GM19025 (cell line): ENCODE measurements around the gene CNOT6.

ENCODE experiments used
- ATAC-seq: cut with Tn5 transposase; IDR thresholded peaks from one replicate; pipeline ENCODE4 v1.9.1; 2021; ENCODE audit warnings: mild to moderate bottlenecking, low read depth, moderate library complexity; ENCODE audit not compliant: unreplicated experiment

The CNOT6 gene

GRCh38 chr5:180558232-180558631 is 64.1 kb downstream of the CNOT6 start:
- ATAC-seq, result no peak

- ATAC-seq, result no peak
These were observed 69.8 kb downstream of the CNOT6 start for GRCh38 chr5:180563994-180564393.

- ATAC-seq, result no peak
These were observed 74.7 kb downstream of the CNOT6 start for GRCh38 chr5:180568914-180569313.

GRCh38 chr5:180575571-180575970 is 81.4 kb downstream of the CNOT6 start:
- no peak for ATAC-seq

DNA sequence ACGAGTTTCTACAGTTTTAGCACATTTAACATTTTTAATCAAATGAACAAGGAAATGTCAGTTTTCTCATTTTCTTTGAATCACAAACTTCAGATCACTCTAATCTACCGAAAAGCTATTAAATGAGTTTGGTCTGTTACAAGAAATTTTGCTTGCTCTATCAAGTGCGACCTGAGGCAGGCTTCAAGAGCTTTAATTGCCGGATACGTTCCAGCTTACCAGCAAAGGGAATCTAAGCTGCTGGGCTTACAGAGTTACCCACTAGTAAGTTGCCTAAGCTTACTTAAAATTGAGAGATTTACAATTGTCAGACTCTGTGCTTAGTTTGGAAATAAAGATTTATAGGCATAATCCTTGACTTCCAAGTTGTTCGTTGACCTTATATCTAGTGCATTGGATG is 86.5 kb downstream of the CNOT6 start:
- ATAC-seq, result no peak

- ATAC-seq, result no peak
These were observed 89.6 kb downstream of the CNOT6 start for GRCh38 chr5:180583738-180584137.

GRCh38 chr5:180586204-180586603 is 92.0 kb downstream of the CNOT6 start:
- no peak for ATAC-seq

DNA sequence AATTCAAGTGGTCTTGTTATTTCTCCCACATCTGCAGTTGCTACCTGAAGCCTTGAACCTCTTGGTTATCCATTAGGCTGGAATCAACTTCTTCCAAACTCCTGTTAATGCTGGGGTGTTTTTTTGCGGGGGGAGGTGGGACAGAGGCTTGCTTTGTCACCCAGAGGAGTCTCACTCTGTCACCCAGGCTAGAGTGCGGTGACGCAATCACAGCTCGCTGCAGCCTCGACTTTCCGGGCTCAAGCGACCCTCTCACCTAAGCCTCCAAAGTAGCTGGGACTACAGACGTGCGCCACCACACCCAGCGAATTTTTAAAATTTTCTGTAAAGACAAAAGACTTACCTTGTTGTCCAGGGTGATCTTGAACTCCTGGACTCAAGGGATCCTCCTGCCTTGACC is 92.7 kb downstream of the CNOT6 start:
- ATAC-seq, result no peak

DNA sequence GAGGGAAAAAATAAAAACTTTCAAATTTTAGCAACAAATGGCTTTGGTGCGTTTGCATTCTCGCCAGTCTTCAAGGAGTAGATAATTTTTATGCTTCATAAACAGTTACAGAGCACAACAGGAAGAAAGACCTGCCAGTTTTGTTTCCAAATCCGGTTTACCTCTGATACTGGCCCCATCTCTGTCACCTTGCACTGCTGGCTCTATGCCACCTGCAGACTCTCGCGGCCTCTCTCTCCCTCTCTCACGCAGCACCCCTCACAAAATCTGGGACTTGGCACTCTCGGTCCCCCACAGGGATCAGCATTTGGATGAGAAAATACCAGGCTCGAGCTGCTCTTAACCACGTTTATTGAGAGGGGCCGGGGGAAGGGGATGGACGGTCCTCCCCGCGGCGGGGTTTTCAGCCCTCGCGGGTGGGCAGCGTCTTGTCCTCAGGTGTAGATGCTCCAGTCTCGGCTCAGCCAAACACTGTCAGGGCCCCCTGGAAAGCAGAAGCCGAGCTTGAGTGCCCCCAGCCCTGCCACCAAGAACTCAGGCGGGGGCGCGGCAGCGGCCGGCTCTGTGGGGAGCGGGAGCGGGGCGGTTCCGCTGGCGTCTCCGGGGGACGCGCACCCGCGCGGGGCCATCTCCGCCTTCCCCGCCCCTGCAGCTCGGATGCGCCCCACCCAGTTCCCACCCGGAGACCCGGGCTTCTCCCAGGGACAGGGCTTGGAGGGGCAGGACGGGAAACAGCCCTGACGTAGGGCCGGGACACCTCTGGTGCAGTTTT is 95.8 kb downstream of the CNOT6 start:
- ATAC-seq, result no peak

DNA sequence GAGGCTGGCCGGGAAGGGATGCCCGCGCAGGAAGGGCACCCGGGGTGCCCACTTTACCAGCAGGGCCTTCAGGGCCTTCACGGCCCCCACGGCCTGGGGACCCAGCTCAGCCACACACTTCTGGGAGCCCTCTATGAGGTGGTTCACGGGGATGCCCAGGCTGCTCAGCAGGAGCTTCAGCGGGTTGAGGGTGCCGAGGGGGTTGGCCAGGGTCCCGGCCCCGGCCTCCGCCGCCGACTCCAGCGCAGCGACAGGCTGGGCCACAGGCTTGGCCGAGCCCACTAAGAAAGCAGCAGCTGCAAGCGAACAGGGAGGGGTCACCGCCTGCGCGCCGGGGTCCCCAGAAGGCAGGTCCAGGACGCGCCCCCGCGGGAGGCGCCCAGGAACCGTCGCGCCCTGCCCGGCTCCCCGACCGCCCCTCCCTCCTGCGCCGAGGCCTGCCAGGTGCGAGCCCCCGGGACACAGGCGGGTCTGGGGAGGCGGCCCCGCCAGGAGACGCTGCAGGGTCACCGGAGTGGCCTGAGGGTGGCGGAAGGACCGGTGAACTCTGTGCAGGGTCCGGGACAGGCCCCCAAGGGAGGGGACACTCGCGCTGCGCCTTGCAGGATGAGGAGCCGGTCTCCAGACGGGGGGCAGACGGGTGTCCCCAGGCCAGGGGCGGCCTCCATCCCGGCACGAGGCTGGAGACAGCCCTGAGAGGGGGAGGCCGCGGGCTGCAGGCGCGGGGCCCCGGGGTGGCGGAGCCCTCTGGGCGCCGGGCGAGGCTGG is 96.5 kb downstream of the CNOT6 start:
- ATAC-seq, result no peak

GRCh38 chr5:180591311-180591887 is 97.2 kb downstream of the CNOT6 start, which contains the start of gene SCGB3A1:
Gene SCGB3A1 (minus strand): TSS chr5:180591499. CDS start chr5:180591462, 37 bp downstream.
- ATAC-seq, result no peak

DNA sequence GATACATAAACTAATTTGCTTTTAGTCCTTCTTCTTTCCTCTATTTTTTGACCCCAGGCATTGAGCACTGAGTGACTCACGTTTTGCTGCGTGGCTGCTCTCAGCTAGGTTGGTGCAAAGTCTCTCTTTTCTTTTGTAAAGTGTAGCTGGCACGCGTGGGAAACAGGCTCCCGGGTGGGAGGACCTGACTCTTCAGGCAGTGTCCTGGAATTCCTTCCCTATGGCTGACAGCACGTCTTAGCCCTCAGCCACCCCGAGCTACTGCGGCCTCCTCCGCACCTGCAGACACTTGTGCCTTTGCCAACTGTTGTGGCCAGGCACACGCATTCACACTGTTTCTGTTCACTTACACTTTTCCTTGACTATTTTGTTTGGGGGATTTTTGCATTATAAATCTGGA is 98.0 kb downstream of the CNOT6 start:
- no peak for ATAC-seq

DNA sequence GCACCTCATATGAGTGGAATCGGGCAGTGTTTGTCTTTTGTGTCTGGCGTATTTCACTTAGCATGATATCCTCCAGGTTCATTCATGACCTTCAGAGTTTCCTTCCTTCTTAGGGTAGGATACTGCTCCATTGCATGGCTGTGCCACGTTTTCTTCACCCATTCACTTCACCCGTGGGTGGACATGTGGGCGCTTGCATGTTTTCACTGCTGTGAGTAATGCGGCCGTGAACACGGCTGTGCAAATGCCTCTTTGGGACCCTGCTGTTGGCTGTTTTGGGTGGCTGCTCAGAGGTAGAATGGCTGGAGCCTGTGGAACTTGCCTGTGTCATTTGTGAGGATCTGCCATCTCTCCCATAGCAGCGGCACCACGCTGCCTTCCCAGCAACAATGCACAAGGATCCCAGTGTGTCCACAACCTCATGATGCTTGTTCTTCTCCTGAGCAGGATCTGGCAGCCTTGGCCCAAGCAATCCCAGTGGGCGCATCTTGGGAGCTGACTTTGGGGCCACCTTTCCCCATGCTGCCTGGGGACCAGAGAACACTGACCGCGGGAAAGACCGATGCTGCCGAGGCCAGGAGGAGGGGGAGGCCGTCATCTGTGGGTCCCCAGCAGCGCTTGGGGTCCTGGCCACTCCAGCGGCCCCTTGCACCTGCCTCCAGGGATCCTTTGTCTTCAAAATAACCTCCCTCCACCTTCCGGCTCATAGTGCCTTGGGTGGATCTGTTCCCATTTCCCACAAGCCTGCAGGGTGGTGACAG is 99.4 kb downstream of the CNOT6 start:
- ATAC-seq, result no peak

DNA sequence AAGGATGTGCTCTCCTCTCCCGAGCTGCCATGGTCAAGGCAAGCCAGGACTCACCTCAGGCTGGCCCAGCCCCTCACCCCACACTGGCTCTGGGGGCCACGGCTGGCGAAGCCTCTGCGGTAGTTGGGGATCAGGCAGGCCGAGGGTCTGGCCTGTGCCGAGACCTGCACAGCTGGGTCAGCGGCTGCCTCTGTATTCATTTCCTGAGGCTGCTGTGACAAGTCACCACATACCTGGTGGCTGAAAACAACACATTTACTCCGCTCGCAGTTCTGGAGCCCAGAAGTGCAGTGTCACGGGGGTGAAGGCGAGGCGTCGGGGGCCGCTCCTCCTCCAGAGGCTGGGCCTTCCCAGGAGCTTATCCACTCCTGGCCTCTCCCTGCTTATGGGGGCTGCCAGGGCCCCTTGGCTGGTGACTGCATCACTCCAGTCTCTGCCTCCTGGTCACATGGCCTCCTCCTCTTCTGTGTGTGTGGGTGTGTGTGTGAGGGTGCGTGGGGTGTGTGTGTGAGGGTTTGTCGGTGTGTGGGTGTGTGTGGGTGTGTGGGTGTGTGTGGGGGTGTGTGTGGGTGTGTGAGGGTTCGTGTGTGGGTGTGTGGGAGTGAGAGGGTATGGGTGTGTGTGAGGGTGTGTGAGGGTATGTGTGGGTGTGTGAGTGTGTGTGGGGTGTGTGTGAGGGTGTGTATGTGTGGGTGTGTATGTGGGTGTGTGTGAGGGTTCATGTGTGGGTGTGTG is 100.3 kb downstream of the CNOT6 start:
- ATAC-seq, result no peak

- ATAC-seq, result no peak
These were observed 100.8 kb downstream of the CNOT6 start for GRCh38 chr5:180595046-180595379.

- ATAC-seq, result no peak
These were observed 101.4 kb downstream of the CNOT6 start for GRCh38 chr5:180595381-180596114.

GRCh38 chr5:180596115-180596667 is 102.0 kb downstream of the CNOT6 start:
- ATAC-seq, result no peak

- no peak for ATAC-seq
These were observed 102.6 kb downstream of the CNOT6 start for GRCh38 chr5:180596668-180597231.

GRCh38 chr5:180598316-180598701 is 104.1 kb downstream of the CNOT6 start:
- ATAC-seq, result no peak
